Right lobe of liver (tissue), 4 donors: ENCODE results near the gene UNC5C.

Experiments used
- POLR2A ChIP-seq: fragments of 450-650 bp; IDR thresholded peaks from one replicate; pipeline ENCODE4 v1.6.1; 2017; ENCODE audit warnings: antibody characterized with exemption, mild to moderate bottlenecking
- TF ChIP-seq, protein P1 (sequence below), 4 donors: fragments of 200-600 bp in 3 of 4; fragments of 450-650 bp in 1 of 4; IDR thresholded peaks; one replicate each; pipeline versions ENCODE4 v1.5.1 to v1.8.0; 2016 to 2022; ENCODE audit warnings: antibody characterized with exemption in 4 of 4, mild to moderate bottlenecking in 2 of 4
- donor health status: DM: no; HTN: no; CAD: no.
- donor health status: DM: no; HTN: no; CAD: no.
- donor health status: DM: no; HTN: yes; CAD: no.

DNA sequence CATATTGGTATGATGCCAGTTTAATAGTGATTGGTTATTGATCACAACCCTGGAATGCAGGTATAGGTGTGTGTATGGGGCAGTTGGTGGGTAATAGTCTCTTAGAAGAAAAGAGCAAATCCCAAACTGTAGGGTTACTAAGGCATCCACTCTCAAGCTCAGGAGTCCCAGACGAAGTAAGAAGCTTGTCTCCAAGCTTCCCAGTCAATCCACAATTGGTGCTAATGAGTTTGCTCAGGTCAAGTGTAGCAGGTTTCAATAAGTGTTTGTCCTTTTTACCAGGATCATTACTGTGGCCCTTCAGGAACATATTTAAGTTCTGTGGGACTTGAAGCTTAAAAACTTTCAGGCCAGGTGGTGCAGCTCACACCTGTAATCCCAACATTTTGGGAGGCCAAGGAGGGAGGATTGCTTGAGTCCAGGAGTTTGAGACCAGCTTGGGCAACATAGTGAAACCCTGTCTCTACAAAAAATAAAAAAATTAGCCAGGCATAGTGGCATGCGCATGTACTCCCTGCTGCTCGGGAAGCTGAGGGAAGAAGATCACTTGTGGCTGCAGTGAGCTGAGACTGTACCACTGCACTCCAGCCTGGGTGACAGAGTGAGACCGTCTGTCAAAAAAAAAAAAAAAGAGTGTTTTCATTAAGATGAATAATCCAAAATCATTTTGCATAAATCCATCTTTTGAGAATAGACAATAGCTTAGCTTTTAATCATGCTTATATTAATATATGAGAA lies 166.8 kb downstream of the UNC5C start:
- TF ChIP-seq, protein P1, sequence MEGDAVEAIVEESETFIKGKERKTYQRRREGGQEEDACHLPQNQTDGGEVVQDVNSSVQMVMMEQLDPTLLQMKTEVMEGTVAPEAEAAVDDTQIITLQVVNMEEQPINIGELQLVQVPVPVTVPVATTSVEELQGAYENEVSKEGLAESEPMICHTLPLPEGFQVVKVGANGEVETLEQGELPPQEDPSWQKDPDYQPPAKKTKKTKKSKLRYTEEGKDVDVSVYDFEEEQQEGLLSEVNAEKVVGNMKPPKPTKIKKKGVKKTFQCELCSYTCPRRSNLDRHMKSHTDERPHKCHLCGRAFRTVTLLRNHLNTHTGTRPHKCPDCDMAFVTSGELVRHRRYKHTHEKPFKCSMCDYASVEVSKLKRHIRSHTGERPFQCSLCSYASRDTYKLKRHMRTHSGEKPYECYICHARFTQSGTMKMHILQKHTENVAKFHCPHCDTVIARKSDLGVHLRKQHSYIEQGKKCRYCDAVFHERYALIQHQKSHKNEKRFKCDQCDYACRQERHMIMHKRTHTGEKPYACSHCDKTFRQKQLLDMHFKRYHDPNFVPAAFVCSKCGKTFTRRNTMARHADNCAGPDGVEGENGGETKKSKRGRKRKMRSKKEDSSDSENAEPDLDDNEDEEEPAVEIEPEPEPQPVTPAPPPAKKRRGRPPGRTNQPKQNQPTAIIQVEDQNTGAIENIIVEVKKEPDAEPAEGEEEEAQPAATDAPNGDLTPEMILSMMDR (IDR thresholded peaks at IDR 0.05), result no peak
- no peak for TF ChIP-seq POLR2A
